ENCODE measurements around the gene EPAS1.

Gene EPAS1

GRCh38 chr2:46318579-46319460 lies 21.6 kb downstream of the EPAS1 start:
- DNase-seq (ENCODE audit: low read depth in 1 of 2, low spot score in 1 of 2), result no peak
- Histone ChIP-seq H3K4me3 (replicated peaks; ENCODE audit: insufficient read depth, low read length) (no peak overlapping the region), H3K27ac (replicated peaks) (no peak overlapping the region), H3K27me3 (ENCODE audit: insufficient read depth, poor library complexity, severe bottlenecking) (no peaks in the 10 kb centered on the region)
- TF ChIP-seq GABPA (IDR thresholded peaks at IDR 0.05; ENCODE audit: low read depth), result no peak
- TF ChIP-seq REST (IDR thresholded peaks at IDR 0.05; ENCODE audit: insufficient replicate concordance, low read depth), result no peak
- TF ChIP-seq POLR2AphosphoS5 (IDR thresholded peaks at IDR 0.05; ENCODE audit: low read depth), result no peak
- TF ChIP-seq SPI1 (IDR thresholded peaks at IDR 0.05; ENCODE audit: borderline replicate concordance, low read depth), result no peak
- no peak for TF ChIP-seq CTCF (IDR thresholded peaks at IDR 0.05; ENCODE audit: insufficient read depth, low read length)

- TF ChIP-seq REST (IDR thresholded peaks at IDR 0.05; ENCODE audit: insufficient replicate concordance, low read depth) (no peak), SPI1 (IDR thresholded peaks at IDR 0.05; ENCODE audit: borderline replicate concordance, low read depth) (no peak)
- H3K27me3 ChIP-seq (ENCODE audit: insufficient read depth, poor library complexity, severe bottlenecking), result no peaks in the 10 kb centered on the region
- no peak for DNase-seq (ENCODE audit: low read depth in 1 of 2, low spot score in 1 of 2)
- no peak overlapping the region for H3K27ac ChIP-seq (replicated peaks)
- H3K4me3 ChIP-seq (replicated peaks; ENCODE audit: insufficient read depth, low read length), result no peak overlapping the region
Measured at GRCh38 chr2:46319711-46320110, 22.5 kb downstream of the EPAS1 start.

- DNase-seq (ENCODE audit: low read depth in 1 of 2, low spot score in 1 of 2), result no peak
- H3K27me3 ChIP-seq (ENCODE audit: insufficient read depth, poor library complexity, severe bottlenecking), result no peaks in the 10 kb centered on the region
- no peak overlapping the region for H3K27ac ChIP-seq (replicated peaks)
- TF ChIP-seq GABPA (IDR thresholded peaks at IDR 0.05; ENCODE audit: low read depth), result no peak
- TF ChIP-seq CTCF (IDR thresholded peaks at IDR 0.05; ENCODE audit: insufficient read depth, low read length), result no peak
- TF ChIP-seq SPI1 (IDR thresholded peaks at IDR 0.05; ENCODE audit: borderline replicate concordance, low read depth), result no peak
- no peak for TF ChIP-seq REST (IDR thresholded peaks at IDR 0.05; ENCODE audit: insufficient replicate concordance, low read depth)
- TF ChIP-seq POLR2AphosphoS5 (IDR thresholded peaks at IDR 0.05; ENCODE audit: low read depth), result no peak
- no peak overlapping the region for H3K4me3 ChIP-seq (replicated peaks; ENCODE audit: insufficient read depth, low read length)
Measured at GRCh38 chr2:46320141-46320567, 22.9 kb downstream of the EPAS1 start.

All from HL-60 (cell line).